SK-N-SH (cell line): ENCODE results near the gene ERVMER34-1. TPM values are rescaled to one million over a fixed set of nuclear protein-coding genes. Genes with fewer than 3 reads are reported as not detected.

ENCODE experiments used
- CTCF ChIA-PET: fragments of 300-600, 350-600 bp; formaldehyde crosslinking; extraction: SDS; loops from one replicate; lab custom pipeline; 2021; lab: Yijun Ruan, JAX
- POLR2A ChIA-PET: fragments of 350-600 bp; sonication (Branson Sonifier 250); formaldehyde crosslinking; extraction: SDS; loops from one replicate; lab custom pipeline; 2020; ENCODE audit warnings: antibody characterized with exemption, inconsistent platforms; lab: Yijun Ruan, JAX
- DNase-seq: peaks from one replicate; pipeline ENCODE4 v3.0.0; 2012
- H2AFZ ChIP-seq: fragments of 200-600 bp; sonication (generic); 2 replicates; pipeline ENCODE4 v1.8.1; 2016; ENCODE audit warnings: antibody characterized with exemption, mild to moderate bottlenecking, low read depth
- H3F3A ChIP-seq: fragments of 200-600 bp; sonication (generic); replicated peaks from 2 replicates; pipeline ENCODE3; 2016; ENCODE audit warnings: antibody characterized with exemption, mild to moderate bottlenecking; ENCODE audit not compliant: insufficient read depth
- H3K27ac ChIP-seq, 2 experiments: fragments of 200-500 bp in 1 of 2; fragments of 200-600 bp in 1 of 2; sonication (Bioruptor generic) in 1 of 2; sonication (generic), shearing (Covaris generic) in 1 of 2; 2 replicates each; pipeline versions ENCODE4 v1.5.1 to v1.6.1; 2014 to 2016; ENCODE audit warnings: low read depth in 2 of 2, inconsistent platforms in 1 of 2, low read length in 1 of 2, mild to moderate bottlenecking in 1 of 2, mixed read lengths in 1 of 2
- H3K27me3 ChIP-seq: fragments of 200-600 bp; sonication (generic), shearing (Covaris generic); 2 replicates; pipeline ENCODE4 v1.6.1; 2016; ENCODE audit warnings: mixed run types; ENCODE audit not compliant: insufficient read depth
- H3K36me3 ChIP-seq, 2 experiments: fragments of 200-500 bp in 1 of 2; fragments of 200-600 bp in 1 of 2; sonication (Bioruptor generic) in 1 of 2; sonication (generic) in 1 of 2; replicated peaks in 1 of 2; 2 replicates each; pipeline versions ENCODE3 to v1.5.1; 2014 to 2016; ENCODE audit warnings: low read length in 1 of 2, mild to moderate bottlenecking in 1 of 2; ENCODE audit not compliant: insufficient read depth in 2 of 2, control insufficient read depth in 1 of 2
- H3K4me1 ChIP-seq, 2 experiments: fragments of 200-500 bp in 1 of 2; fragments of 200-600 bp in 1 of 2; sonication (Bioruptor generic) in 1 of 2; sonication (generic), shearing (Covaris generic) in 1 of 2; 2 replicates each; pipeline versions ENCODE4 v1.5.1 to v1.6.1; 2014 to 2016; ENCODE audit warnings: low read depth in 1 of 2, low read length in 1 of 2, mixed run types in 1 of 2; ENCODE audit not compliant: insufficient read depth in 2 of 2, control insufficient read depth in 1 of 2
- H3K4me2 ChIP-seq: fragments of 200-600 bp; sonication (generic), shearing (Covaris generic); 2 replicates; pipeline ENCODE4 v1.6.1; 2017; ENCODE audit warnings: mixed run types
- H3K4me3 ChIP-seq, 2 experiments: fragments of 200-500 bp in 1 of 2; fragments of 200-600 bp in 1 of 2; sonication (Bioruptor generic) in 1 of 2; sonication (generic), shearing (Covaris generic) in 1 of 2; 2 replicates each; pipeline versions ENCODE4 v1.5.1 to v1.8.1; 2014 to 2016; ENCODE audit warnings: low read depth in 2 of 2, inconsistent platforms in 1 of 2, low read length in 1 of 2, mild to moderate bottlenecking in 1 of 2, mixed read lengths in 1 of 2, moderate library complexity in 1 of 2
- H3K79me2 ChIP-seq: fragments of 200-600 bp; sonication (generic); 2 replicates; pipeline ENCODE4 v1.8.1; 2017; ENCODE audit warnings: mild to moderate bottlenecking; ENCODE audit not compliant: insufficient read depth
- H3K9ac ChIP-seq: fragments of 200-600 bp; sonication (generic); 2 replicates; pipeline ENCODE4 v1.6.1; 2017; ENCODE audit warnings: mixed run types
- H3K9me2 ChIP-seq: fragments of 200-600 bp; sonication (generic); 2 replicates; pipeline ENCODE4 v1.6.1; 2017; ENCODE audit warnings: mixed run types
- H3K9me3 ChIP-seq: fragments of 200-600 bp; sonication (generic); 2 replicates; pipeline ENCODE4 v1.6.1; 2017; ENCODE audit warnings: mixed run types, mild to moderate bottlenecking, moderate library complexity
- H4K20me1 ChIP-seq: fragments of 200-600 bp; sonication (generic); 2 replicates; pipeline ENCODE4 v1.6.1; 2017; ENCODE audit warnings: mild to moderate bottlenecking, mixed run types; ENCODE audit not compliant: insufficient read depth
- CHD2 ChIP-seq: fragments of 150-350 bp; IDR thresholded peaks from 2 replicates; pipeline ENCODE4 v1.6.1; 2018; ENCODE audit warnings: low read length; ENCODE audit not compliant: partially characterized antibody
- CTCF ChIP-seq: fragments of 200-600 bp; sonication (generic); IDR thresholded peaks from 2 replicates; pipeline ENCODE4 v1.6.1; 2017; ENCODE audit warnings: antibody characterized with exemption, mild to moderate bottlenecking, moderate library complexity
- ELF1 ChIP-seq: IDR thresholded peaks from 2 replicates; pipeline ENCODE4 v1.4.0; 2012
- EP300 ChIP-seq, 2 experiments: IDR thresholded peaks; 2 replicates each; pipeline versions ENCODE4 v1.4.0 to v1.6.1; 2012; ENCODE audit warnings: borderline replicate concordance in 1 of 2, low read depth in 1 of 2, low read length in 1 of 2
- FOXM1 ChIP-seq: IDR thresholded peaks from 2 replicates; pipeline ENCODE4 v1.4.0; 2012; ENCODE audit warnings: low read depth, mild to moderate bottlenecking
- GATA2 ChIP-seq: sonication (generic); formaldehyde crosslinking; IDR thresholded peaks from 2 replicates; pipeline ENCODE4 v1.5.0; 2020; ENCODE audit warnings: mild to moderate bottlenecking, missing genetic modification reagents
- IRF3 ChIP-seq: fragments of 150-350 bp; IDR thresholded peaks from 2 replicates; pipeline ENCODE4 v1.6.1; 2016; ENCODE audit warnings: mild to moderate bottlenecking, low read depth, low read length
- MEF2A ChIP-seq: IDR thresholded peaks from 2 replicates; pipeline ENCODE4 v1.4.0; 2012; ENCODE audit warnings: low read depth, borderline replicate concordance
- MXI1 ChIP-seq: IDR thresholded peaks from 2 replicates; pipeline ENCODE4 v1.6.1; 2012; ENCODE audit warnings: mild to moderate bottlenecking, low read depth, low read length, improper control_type of control experiment
- NRF1 ChIP-seq: IDR thresholded peaks from 2 replicates; pipeline ENCODE4 v1.6.1; 2012; ENCODE audit warnings: low read depth, mild to moderate bottlenecking, low read length
- POLR2AphosphoS5 ChIP-seq: IDR thresholded peaks from 2 replicates; pipeline ENCODE4 v1.6.1; 2012; ENCODE audit warnings: low read depth, low read length
- RFX5 ChIP-seq: IDR thresholded peaks from 2 replicates; pipeline ENCODE4 v1.6.1; 2012; ENCODE audit warnings: mild to moderate bottlenecking, improper control_type of control experiment, low read length
- SIN3A ChIP-seq: IDR thresholded peaks from 2 replicates; pipeline ENCODE4 v1.6.1; 2012; ENCODE audit warnings: low read depth, mild to moderate bottlenecking, low read length, moderate library complexity, borderline replicate concordance
- SMC3 ChIP-seq: IDR thresholded peaks from 2 replicates; pipeline ENCODE4 v1.6.1; 2012; ENCODE audit warnings: low read depth, low read length, improper control_type of control experiment
- TEAD4 ChIP-seq: IDR thresholded peaks from 2 replicates; pipeline ENCODE4 v1.4.0; 2012; ENCODE audit warnings: mild to moderate bottlenecking, borderline replicate concordance; ENCODE audit not compliant: insufficient read depth
- WGBS: methylation state at CpG from one replicate; pipeline ENCODE4 v1.1.6; 2017; ENCODE audit warnings: low lambda C conversion rate; 5-methylcytosine and 5-hydroxymethylcytosine counted together
- polyA plus RNA-seq, 3 experiments: library from polyadenylated mRNA; depleted of rRNA; stranded (reverse); fragments of >200 nt; gene quantifications; 2 replicates each; pipeline ENCODE4 v1.2.3, GENCODE V29; 2012
- TF ChIP-seq, protein P1 (sequence below): IDR thresholded peaks from 2 replicates; pipeline ENCODE4 v1.4.0; 2012; ENCODE audit warnings: low read depth, borderline replicate concordance
- TF ChIP-seq, protein P2 (sequence below): IDR thresholded peaks from 2 replicates; pipeline ENCODE4 v1.4.0; 2012; ENCODE audit warnings: low read depth, borderline replicate concordance

The ERVMER34-1 gene
- polyA plus RNA-seq, 1 of the 3 experiments (the other 2 are of a cell fraction), result 0.05 TPM

GRCh38 chr4:52744588-52744987 lies 6.6 kb downstream of the ERVMER34-1 start:
- Histone ChIP-seq H3K4me2 (no peak overlapping the region), H3K4me3 (no peak overlapping the region), H3K9me3 (no peaks in the 10 kb centered on the region), H3K9me2 (no peaks in the 10 kb centered on the region), H3K4me1 (no peaks in the 10 kb centered on the region), H3F3A (no peaks in the 10 kb centered on the region), H3K27me3 (no peaks in the 10 kb centered on the region; the same call in 1 of the 2 replicates), H3K79me2 (no peaks in the 10 kb centered on the region), H3K27ac (no peak overlapping the region), H3K36me3 (no peaks in the 10 kb centered on the region), H3K9ac (no peak overlapping the region), H2AFZ (no peak overlapping the region), H4K20me1 (no peaks in the 10 kb centered on the region)
- ChIA-PET CTCF (no interaction called here), POLR2A (no interaction called here)
- no peak for DNase-seq
- 69% methylated on average over 5 of the region's 5 CpGs for WGBS
- TF ChIP-seq POLR2AphosphoS5 (no peak), CTCF (no peak), TEAD4 (no peak), NRF1 (no peak), MEF2A (no peak), MXI1 (no peak), CHD2 (no peak), SIN3A (no peak), FOXM1 (no peak), RFX5 (no peak), GATA2 (no peak), EP300 (IDR thresholded peaks at IDR 0.05; ENCODE audit: borderline replicate concordance in 1 of 2, low read depth in 1 of 2, low read length in 1 of 2) (no peak), IRF3 (no peak), SMC3 (no peak), ELF1 (no peak)
- TF ChIP-seq, protein P1, sequence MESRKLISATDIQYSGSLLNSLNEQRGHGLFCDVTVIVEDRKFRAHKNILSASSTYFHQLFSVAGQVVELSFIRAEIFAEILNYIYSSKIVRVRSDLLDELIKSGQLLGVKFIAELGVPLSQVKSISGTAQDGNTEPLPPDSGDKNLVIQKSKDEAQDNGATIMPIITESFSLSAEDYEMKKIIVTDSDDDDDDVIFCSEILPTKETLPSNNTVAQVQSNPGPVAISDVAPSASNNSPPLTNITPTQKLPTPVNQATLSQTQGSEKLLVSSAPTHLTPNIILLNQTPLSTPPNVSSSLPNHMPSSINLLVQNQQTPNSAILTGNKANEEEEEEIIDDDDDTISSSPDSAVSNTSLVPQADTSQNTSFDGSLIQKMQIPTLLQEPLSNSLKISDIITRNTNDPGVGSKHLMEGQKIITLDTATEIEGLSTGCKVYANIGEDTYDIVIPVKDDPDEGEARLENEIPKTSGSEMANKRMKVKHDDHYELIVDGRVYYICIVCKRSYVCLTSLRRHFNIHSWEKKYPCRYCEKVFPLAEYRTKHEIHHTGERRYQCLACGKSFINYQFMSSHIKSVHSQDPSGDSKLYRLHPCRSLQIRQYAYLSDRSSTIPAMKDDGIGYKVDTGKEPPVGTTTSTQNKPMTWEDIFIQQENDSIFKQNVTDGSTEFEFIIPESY, result no peak
- TF ChIP-seq, protein P2, sequence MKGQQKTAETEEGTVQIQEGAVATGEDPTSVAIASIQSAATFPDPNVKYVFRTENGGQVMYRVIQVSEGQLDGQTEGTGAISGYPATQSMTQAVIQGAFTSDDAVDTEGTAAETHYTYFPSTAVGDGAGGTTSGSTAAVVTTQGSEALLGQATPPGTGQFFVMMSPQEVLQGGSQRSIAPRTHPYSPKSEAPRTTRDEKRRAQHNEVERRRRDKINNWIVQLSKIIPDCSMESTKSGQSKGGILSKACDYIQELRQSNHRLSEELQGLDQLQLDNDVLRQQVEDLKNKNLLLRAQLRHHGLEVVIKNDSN, result no peak
